ENCODE data around the gene TLR7. TPM values are rescaled to one million over a fixed set of nuclear protein-coding genes. Genes with fewer than 3 reads are reported as not detected.

TLR7 gene
- total RNA-seq, 1 donor: under 0.01 TPM

DNA sequence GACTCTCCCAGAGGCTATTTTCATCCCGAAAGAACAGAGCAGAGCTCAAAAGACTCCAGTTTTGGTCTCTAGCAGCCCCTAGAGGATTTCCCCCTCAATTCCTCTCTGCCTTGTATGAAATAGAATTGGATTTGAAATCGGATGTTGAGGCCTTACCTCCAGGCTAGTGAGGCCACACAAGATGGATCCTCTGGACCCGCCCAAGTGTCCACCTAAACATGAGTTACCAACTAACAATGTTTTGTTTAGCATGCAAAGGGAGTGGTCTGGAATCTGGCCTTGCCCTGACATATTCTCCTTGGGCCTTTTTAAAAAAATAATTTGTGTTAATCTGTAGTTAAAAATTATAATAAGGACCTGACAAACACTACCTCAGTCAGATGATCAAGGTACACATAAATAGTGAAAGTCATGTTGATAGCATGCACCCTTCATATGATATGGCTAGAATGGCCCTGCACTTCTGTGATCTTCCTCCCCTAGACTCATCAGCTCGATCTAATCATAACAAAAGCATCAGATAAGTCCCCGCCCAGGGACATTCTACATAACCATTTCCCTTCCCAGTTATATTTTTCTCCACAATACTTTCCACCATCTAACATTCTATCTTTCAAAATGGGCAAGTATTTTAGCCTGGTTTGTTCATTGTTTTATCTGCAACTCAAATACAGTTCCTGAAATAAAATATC, 46.1 kb downstream of the TLR7 start:
- Histone ChIP-seq H3K4me1 (ENCODE audit: insufficient read depth, low read length) (no peaks in the 10 kb centered on the region), H2AFZ (ENCODE audit: low read length) (no peak overlapping the region), H3K27ac (ENCODE audit: low read depth, low read length) (no peak overlapping the region), H3K4me3 (ENCODE audit: insufficient read depth, low read length) (no peak overlapping the region), H3K9me3 (ENCODE audit: low read depth, low read length) (no peaks in the 10 kb centered on the region), H3K36me3 (ENCODE audit: insufficient read depth, low read length) (no peaks in the 10 kb centered on the region), H3K27me3 (ENCODE audit: insufficient read depth, low read length) (no peaks in the 10 kb centered on the region), H3K79me2 (ENCODE audit: insufficient read depth, low read length) (no peaks in the 10 kb centered on the region), H3K4me2 (ENCODE audit: insufficient read depth, low read length) (no peak overlapping the region), H4K20me1 (ENCODE audit: insufficient read depth, low read length) (no peaks in the 10 kb centered on the region)
- no peak for DNase-seq (ENCODE audit: insufficient read length, low spot score, missing footprints)
- TF ChIP-seq, protein P1, sequence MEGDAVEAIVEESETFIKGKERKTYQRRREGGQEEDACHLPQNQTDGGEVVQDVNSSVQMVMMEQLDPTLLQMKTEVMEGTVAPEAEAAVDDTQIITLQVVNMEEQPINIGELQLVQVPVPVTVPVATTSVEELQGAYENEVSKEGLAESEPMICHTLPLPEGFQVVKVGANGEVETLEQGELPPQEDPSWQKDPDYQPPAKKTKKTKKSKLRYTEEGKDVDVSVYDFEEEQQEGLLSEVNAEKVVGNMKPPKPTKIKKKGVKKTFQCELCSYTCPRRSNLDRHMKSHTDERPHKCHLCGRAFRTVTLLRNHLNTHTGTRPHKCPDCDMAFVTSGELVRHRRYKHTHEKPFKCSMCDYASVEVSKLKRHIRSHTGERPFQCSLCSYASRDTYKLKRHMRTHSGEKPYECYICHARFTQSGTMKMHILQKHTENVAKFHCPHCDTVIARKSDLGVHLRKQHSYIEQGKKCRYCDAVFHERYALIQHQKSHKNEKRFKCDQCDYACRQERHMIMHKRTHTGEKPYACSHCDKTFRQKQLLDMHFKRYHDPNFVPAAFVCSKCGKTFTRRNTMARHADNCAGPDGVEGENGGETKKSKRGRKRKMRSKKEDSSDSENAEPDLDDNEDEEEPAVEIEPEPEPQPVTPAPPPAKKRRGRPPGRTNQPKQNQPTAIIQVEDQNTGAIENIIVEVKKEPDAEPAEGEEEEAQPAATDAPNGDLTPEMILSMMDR (IDR thresholded peaks at IDR 0.05; ENCODE audit: extremely low read depth, low read depth, low read length): no peak

DNA sequence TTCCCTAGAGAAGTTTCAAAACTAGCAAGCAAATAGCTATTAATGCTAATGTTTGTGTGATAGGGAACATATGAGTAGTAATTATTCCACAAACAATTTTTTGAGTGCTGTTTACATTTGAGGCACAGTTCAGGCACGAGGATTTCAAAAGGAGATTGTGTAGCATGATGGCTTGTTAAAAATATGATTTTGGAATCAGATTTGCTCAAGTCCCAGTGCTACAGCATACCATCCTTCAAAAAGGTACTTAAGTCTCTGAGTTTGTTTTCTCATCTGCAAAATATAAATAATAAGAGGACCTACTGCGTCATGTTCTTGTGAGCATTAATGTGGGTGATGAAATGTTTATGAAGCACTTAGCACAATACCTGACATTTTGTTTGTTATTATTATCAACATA, 50.9 kb downstream of the TLR7 start:
- Histone ChIP-seq H3K36me3 (ENCODE audit: insufficient read depth, low read length) (no peaks in the 10 kb centered on the region), H3K9me3 (ENCODE audit: low read depth, low read length) (no peaks in the 10 kb centered on the region), H3K79me2 (ENCODE audit: insufficient read depth, low read length) (no peaks in the 10 kb centered on the region), H3K4me2 (ENCODE audit: insufficient read depth, low read length) (no peak overlapping the region), H3K27ac (ENCODE audit: low read depth, low read length) (no peak overlapping the region), H3K4me3 (ENCODE audit: insufficient read depth, low read length) (no peak overlapping the region), H4K20me1 (ENCODE audit: insufficient read depth, low read length) (no peaks in the 10 kb centered on the region), H2AFZ (ENCODE audit: low read length) (no peak overlapping the region), H3K4me1 (ENCODE audit: insufficient read depth, low read length) (no peaks in the 10 kb centered on the region), H3K27me3 (ENCODE audit: insufficient read depth, low read length) (no peaks in the 10 kb centered on the region)
- TF ChIP-seq, protein P1 (IDR thresholded peaks at IDR 0.05; ENCODE audit: extremely low read depth, low read depth, low read length): no peak
- no peak for DNase-seq (ENCODE audit: insufficient read length, low spot score, missing footprints)

DNA sequence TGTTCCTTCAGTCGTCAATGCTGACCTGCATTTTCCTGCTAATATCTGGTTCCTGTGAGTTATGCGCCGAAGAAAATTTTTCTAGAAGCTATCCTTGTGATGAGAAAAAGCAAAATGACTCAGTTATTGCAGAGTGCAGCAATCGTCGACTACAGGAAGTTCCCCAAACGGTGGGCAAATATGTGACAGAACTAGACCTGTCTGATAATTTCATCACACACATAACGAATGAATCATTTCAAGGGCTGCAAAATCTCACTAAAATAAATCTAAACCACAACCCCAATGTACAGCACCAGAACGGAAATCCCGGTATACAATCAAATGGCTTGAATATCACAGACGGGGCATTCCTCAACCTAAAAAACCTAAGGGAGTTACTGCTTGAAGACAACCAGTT, 52.2 kb downstream of the TLR7 start:
- no peak for DNase-seq (ENCODE audit: insufficient read length, low spot score, missing footprints)
- H3K4me3 ChIP-seq (ENCODE audit: insufficient read depth, low read length): no peak overlapping the region
- no peaks in the 10 kb centered on the region for H4K20me1 ChIP-seq (ENCODE audit: insufficient read depth, low read length)
- no peaks in the 10 kb centered on the region for H3K27me3 ChIP-seq (ENCODE audit: insufficient read depth, low read length)
- no peaks in the 10 kb centered on the region for H3K9me3 ChIP-seq (ENCODE audit: low read depth, low read length)
- H3K4me2 ChIP-seq (ENCODE audit: insufficient read depth, low read length): no peak overlapping the region
- H2AFZ ChIP-seq (ENCODE audit: low read length): no peak overlapping the region
- H3K4me1 ChIP-seq (ENCODE audit: insufficient read depth, low read length): no peaks in the 10 kb centered on the region
- no peak overlapping the region for H3K27ac ChIP-seq (ENCODE audit: low read depth, low read length)
- no peaks in the 10 kb centered on the region for H3K36me3 ChIP-seq (ENCODE audit: insufficient read depth, low read length)
- TF ChIP-seq, protein P1 (IDR thresholded peaks at IDR 0.05; ENCODE audit: extremely low read depth, low read depth, low read length): no peak
- no peaks in the 10 kb centered on the region for H3K79me2 ChIP-seq (ENCODE audit: insufficient read depth, low read length)

DNA sequence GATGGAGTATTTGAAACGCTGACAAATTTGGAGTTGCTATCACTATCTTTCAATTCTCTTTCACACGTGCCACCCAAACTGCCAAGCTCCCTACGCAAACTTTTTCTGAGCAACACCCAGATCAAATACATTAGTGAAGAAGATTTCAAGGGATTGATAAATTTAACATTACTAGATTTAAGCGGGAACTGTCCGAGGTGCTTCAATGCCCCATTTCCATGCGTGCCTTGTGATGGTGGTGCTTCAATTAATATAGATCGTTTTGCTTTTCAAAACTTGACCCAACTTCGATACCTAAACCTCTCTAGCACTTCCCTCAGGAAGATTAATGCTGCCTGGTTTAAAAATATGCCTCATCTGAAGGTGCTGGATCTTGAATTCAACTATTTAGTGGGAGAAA, 52.7 kb downstream of the TLR7 start:
- no peaks in the 10 kb centered on the region for H3K79me2 ChIP-seq (ENCODE audit: insufficient read depth, low read length)
- H2AFZ ChIP-seq (ENCODE audit: low read length): no peak overlapping the region
- H3K36me3 ChIP-seq (ENCODE audit: insufficient read depth, low read length): no peaks in the 10 kb centered on the region
- no peaks in the 10 kb centered on the region for H3K4me1 ChIP-seq (ENCODE audit: insufficient read depth, low read length)
- DNase-seq (ENCODE audit: insufficient read length, low spot score, missing footprints): no peak
- no peak overlapping the region for H3K27ac ChIP-seq (ENCODE audit: low read depth, low read length)
- H3K9me3 ChIP-seq (ENCODE audit: low read depth, low read length): no peaks in the 10 kb centered on the region
- H3K4me2 ChIP-seq (ENCODE audit: insufficient read depth, low read length): no peak overlapping the region
- no peak overlapping the region for H3K4me3 ChIP-seq (ENCODE audit: insufficient read depth, low read length)
- H3K27me3 ChIP-seq (ENCODE audit: insufficient read depth, low read length): no peaks in the 10 kb centered on the region
- no peaks in the 10 kb centered on the region for H4K20me1 ChIP-seq (ENCODE audit: insufficient read depth, low read length)
- TF ChIP-seq, protein P1 (IDR thresholded peaks at IDR 0.05; ENCODE audit: extremely low read depth, low read depth, low read length): no peak
